ENCODE results near the gene ERC2. TPM values are rescaled to one million over a fixed set of nuclear protein-coding genes. Genes with fewer than 3 reads are reported as not detected.

ERC2 gene
- total RNA-seq, 1 experiment from 2014 or later: 0.77 TPM

GRCh38 chr3:55899887-55900286 is 568.4 kb downstream of the ERC2 start:
- Histone ChIP-seq H3K9me2 (replicated peaks; ENCODE audit: low read length) (no peaks in the 10 kb centered on the region), H3K79me2 (ENCODE audit: low read length) (no peaks in the 10 kb centered on the region), H3F3A (ENCODE audit: low read length, unreplicated experiment) (no peaks in the 10 kb centered on the region), H3K27ac (ENCODE audit: low read length) (no peak overlapping the region), H3K36me3 (ENCODE audit: low read depth, low read length) (no peaks in the 10 kb centered on the region), H3K9ac (ENCODE audit: low read length) (no peak overlapping the region), H2AFZ (ENCODE audit: low read length) (no peak overlapping the region), H3K4me1 (ENCODE audit: insufficient read depth, low read length) (0 out of 2 replicates have a peak, but pooled peaks cover 5% of the 10 kb centered on the region), H3K9me3 (ENCODE audit: low read length) (no peaks in the 10 kb centered on the region), H3K4me2 (ENCODE audit: low read length) (no peak overlapping the region), H3K4me3 (ENCODE audit: low read length) (no peak overlapping the region), H4K20me1 (ENCODE audit: low read length) (no peaks in the 10 kb centered on the region), H3K27me3 (ENCODE audit: low read length) (peaks cover 4% of the 10 kb centered on the region; the same call in 1 of the 2 replicates)
- ATAC-seq (peak; percentile 71), DNase-seq (peak; percentile 64)
- ChIA-PET POLR2A (ENCODE audit: unreplicated experiment) (no interaction called here), CTCF (interaction anchor here (1.0 kb wide), 1 partner anchor 1069 kb away, joined by 3 read pairs; no protein-coding TSS in a partner anchor)
- no peak for TF ChIP-seq EZH2phosphoT487 (IDR thresholded peaks at IDR 0.05; ENCODE audit: borderline replicate concordance, low read length)
- TF ChIP-seq, protein P1, sequence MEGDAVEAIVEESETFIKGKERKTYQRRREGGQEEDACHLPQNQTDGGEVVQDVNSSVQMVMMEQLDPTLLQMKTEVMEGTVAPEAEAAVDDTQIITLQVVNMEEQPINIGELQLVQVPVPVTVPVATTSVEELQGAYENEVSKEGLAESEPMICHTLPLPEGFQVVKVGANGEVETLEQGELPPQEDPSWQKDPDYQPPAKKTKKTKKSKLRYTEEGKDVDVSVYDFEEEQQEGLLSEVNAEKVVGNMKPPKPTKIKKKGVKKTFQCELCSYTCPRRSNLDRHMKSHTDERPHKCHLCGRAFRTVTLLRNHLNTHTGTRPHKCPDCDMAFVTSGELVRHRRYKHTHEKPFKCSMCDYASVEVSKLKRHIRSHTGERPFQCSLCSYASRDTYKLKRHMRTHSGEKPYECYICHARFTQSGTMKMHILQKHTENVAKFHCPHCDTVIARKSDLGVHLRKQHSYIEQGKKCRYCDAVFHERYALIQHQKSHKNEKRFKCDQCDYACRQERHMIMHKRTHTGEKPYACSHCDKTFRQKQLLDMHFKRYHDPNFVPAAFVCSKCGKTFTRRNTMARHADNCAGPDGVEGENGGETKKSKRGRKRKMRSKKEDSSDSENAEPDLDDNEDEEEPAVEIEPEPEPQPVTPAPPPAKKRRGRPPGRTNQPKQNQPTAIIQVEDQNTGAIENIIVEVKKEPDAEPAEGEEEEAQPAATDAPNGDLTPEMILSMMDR (conservative IDR thresholded peaks at IDR 0.05; ENCODE audit: low read depth, low read length): peak; percentile 78
- intact Hi-C loops (cut with micrococcal nuclease): loop anchor here (1.0 to 10.0 kb wide), 6 partner anchors 103 to 1068 kb away; no protein-coding TSS in a partner anchor
- BruUV-seq (replicated peaks): no TSS peak

GRCh38 chr3:55897573-55898224 is 570.6 kb downstream of the ERC2 start:
- BruUV-seq (replicated peaks): no TSS peak
- TF ChIP-seq EZH2phosphoT487 (IDR thresholded peaks at IDR 0.05; ENCODE audit: borderline replicate concordance, low read length) (no peak), EZH2 (IDR thresholded peaks at IDR 0.05; ENCODE audit: low read length, unreplicated experiment) (no peak)
- TF ChIP-seq, protein P1 (conservative IDR thresholded peaks at IDR 0.05; ENCODE audit: low read depth, low read length): peak; percentile 87
- H3K4me2 ChIP-seq (ENCODE audit: low read length): no peak overlapping the region
- ATAC-seq (peak; percentile 76), DNase-seq (peak; percentile 72)
- H3K79me2 ChIP-seq (ENCODE audit: low read length): no peaks in the 10 kb centered on the region
- no peaks in the 10 kb centered on the region for H3K9me2 ChIP-seq (replicated peaks; ENCODE audit: low read length)
- H3K27ac ChIP-seq (ENCODE audit: low read length): no peak overlapping the region
- ChIA-PET CTCF (interaction anchor here (1.5 kb wide), 1 partner anchor 354 kb away, joined by 5 read pairs; no protein-coding TSS in a partner anchor), POLR2A (ENCODE audit: unreplicated experiment) (no interaction called here)
- no peaks in the 10 kb centered on the region for H3K36me3 ChIP-seq (ENCODE audit: low read depth, low read length)
- peaks cover 4% of the 10 kb centered on the region; the same call in 1 of the 2 replicates for H3K27me3 ChIP-seq (ENCODE audit: low read length)
- H3K9ac ChIP-seq (ENCODE audit: low read length): no peak overlapping the region
- intact Hi-C loops (cut with micrococcal nuclease): loop anchor here (1.0 to 10.0 kb wide), 9 partner anchors 100 to 1065 kb away; no protein-coding TSS in a partner anchor
- no peaks in the 10 kb centered on the region for H4K20me1 ChIP-seq (ENCODE audit: low read length)
- H3K9me3 ChIP-seq (ENCODE audit: low read length): no peaks in the 10 kb centered on the region
- H3K4me1 ChIP-seq (ENCODE audit: insufficient read depth, low read length): peaks cover 16% of the 10 kb centered on the region
- H3K4me3 ChIP-seq (ENCODE audit: low read length): no peak overlapping the region
- H2AFZ ChIP-seq (ENCODE audit: low read length): no peak overlapping the region
- H3F3A ChIP-seq (ENCODE audit: low read length, unreplicated experiment): no peaks in the 10 kb centered on the region

Measured in PC-3 (cell line).